Measurements from ENCODE around the gene RUNX1.

Gene RUNX1

GRCh38 chr21:34946385-34946840, 102.7 kb downstream of the RUNX1 start:
- peak; percentile 54 for DNase-seq

GRCh38 chr21:34945288-34945687, 103.8 kb downstream of the RUNX1 start:
- ATAC-seq: peak; percentile 41
- peak; percentile 48 for DNase-seq

More at GRCh38 chr21:34946385-34946840, 102.7 kb downstream of the RUNX1 start:
- peak; percentile 84 for ATAC-seq

GRCh38 chr21:34944015-34944755, 104.9 kb downstream of the RUNX1 start:
- no peak for ATAC-seq
- no peak for DNase-seq

- peak; percentile 7 for ATAC-seq
Observed at GRCh38 chr21:34942911-34943310, 106.2 kb downstream of the RUNX1 start.

GRCh38 chr21:34941162-34941561, 107.9 kb downstream of the RUNX1 start:
- no peak for ATAC-seq
- no peak for DNase-seq

More at GRCh38 chr21:34942911-34943310, 106.2 kb downstream of the RUNX1 start:
- DNase-seq: no peak

- DNase-seq (no peak), ATAC-seq (no peak)
Observed at GRCh38 chr21:34939673-34940331, 109.3 kb downstream of the RUNX1 start.

- DNase-seq (no peak), ATAC-seq (no peak)
Observed at GRCh38 chr21:34938089-34938764, 110.9 kb downstream of the RUNX1 start.

- ATAC-seq (no peak), DNase-seq (no peak)
Observed at GRCh38 chr21:34936883-34937563, 112.1 kb downstream of the RUNX1 start.

GRCh38 chr21:34936371-34936789, 112.7 kb downstream of the RUNX1 start:
- ATAC-seq (no peak), DNase-seq (no peak)

- peak; percentile 32 for ATAC-seq
Observed at GRCh38 chr21:34935898-34936297, 113.2 kb downstream of the RUNX1 start.

GRCh38 chr21:34935452-34935851, 113.7 kb downstream of the RUNX1 start:
- peak; percentile 87 for ATAC-seq
- no peak for DNase-seq

More at GRCh38 chr21:34935898-34936297, 113.2 kb downstream of the RUNX1 start:
- no peak for DNase-seq

GRCh38 chr21:34934350-34934749, 114.8 kb downstream of the RUNX1 start:
- DNase-seq (no peak), ATAC-seq (no peak)

- peak; percentile 84 for ATAC-seq
- DNase-seq: no peak
Observed at GRCh38 chr21:34933609-34934335, 115.3 kb downstream of the RUNX1 start.

GRCh38 chr21:34932233-34932632, 116.9 kb downstream of the RUNX1 start:
- ATAC-seq: no peak
- no peak for DNase-seq

GRCh38 chr21:34930971-34931370, 118.1 kb downstream of the RUNX1 start:
- ATAC-seq (no peak), DNase-seq (no peak)

GRCh38 chr21:34928637-34929036, 120.5 kb downstream of the RUNX1 start:
- ATAC-seq (no peak), DNase-seq (no peak)

- DNase-seq: no peak
- no peak for ATAC-seq
Observed at GRCh38 chr21:34927992-34928391, 121.1 kb downstream of the RUNX1 start.

- no peak for ATAC-seq
- no peak for DNase-seq
Observed at GRCh38 chr21:34926803-34927467, 122.2 kb downstream of the RUNX1 start.

GRCh38 chr21:34925597-34925996, 123.5 kb downstream of the RUNX1 start:
- DNase-seq (no peak), ATAC-seq (no peak)

- ATAC-seq (no peak), DNase-seq (no peak)
Observed at GRCh38 chr21:34924771-34925419, 124.2 kb downstream of the RUNX1 start.
